ENCODE measurements around the gene ARL8A. TPM values are rescaled to one million over a fixed set of nuclear protein-coding genes. Genes with fewer than 3 reads are reported as not detected.

The ARL8A gene
- total and polyA plus RNA-seq, 2 of the 4 experiments (the other 2 are of a cell fraction) = 18.1 to 30.7 TPM

DNA sequence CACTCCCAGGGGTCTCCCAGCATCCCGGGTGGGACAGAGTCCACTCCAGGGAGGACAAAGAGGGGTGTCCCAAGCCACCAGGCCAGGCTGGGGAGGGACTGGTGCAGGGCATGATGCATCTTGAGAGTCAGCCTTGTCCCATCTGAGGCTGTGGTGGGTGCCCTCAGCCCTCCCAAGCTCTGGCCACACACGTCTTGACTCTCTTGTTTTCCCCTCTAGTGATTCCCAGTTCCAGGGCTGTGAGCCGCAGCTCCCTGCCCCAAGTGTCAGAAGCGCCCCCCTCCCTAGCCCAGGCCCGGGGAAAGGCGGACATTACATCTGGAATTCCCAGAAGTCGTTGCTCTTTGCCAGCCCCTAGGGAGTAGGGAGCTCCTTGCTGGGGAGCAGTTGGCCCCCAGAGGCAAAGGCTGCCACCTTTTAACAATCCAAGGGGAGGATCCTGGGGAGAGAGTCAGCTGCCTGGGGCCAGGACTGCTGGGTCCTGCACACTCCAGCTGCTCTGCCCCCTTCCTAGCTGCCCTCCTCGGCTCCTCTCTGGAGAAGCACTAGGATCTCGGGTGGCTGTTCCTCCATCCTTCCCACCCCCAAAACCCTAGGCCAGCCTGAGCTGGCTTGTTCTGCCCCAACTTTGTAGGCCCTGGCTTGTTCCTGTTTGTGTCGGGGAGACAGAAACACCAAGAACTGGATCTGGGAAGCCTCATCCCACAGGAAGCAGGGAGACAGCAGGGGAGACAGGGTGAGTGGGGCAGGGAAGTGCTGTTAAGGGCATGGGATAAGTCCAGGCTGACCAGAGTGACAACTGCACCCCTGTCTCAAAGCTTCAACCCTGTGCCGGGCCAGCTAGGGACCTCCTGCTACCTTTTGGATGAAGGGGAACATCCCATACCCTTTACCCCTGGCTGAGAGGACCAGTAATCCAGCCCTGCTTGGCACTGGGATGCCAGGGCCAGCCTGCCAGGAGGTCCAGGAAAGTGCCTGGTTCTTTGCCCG is 19.0 kb upstream of the ARL8A start:
- TF ChIP-seq, protein P1, sequence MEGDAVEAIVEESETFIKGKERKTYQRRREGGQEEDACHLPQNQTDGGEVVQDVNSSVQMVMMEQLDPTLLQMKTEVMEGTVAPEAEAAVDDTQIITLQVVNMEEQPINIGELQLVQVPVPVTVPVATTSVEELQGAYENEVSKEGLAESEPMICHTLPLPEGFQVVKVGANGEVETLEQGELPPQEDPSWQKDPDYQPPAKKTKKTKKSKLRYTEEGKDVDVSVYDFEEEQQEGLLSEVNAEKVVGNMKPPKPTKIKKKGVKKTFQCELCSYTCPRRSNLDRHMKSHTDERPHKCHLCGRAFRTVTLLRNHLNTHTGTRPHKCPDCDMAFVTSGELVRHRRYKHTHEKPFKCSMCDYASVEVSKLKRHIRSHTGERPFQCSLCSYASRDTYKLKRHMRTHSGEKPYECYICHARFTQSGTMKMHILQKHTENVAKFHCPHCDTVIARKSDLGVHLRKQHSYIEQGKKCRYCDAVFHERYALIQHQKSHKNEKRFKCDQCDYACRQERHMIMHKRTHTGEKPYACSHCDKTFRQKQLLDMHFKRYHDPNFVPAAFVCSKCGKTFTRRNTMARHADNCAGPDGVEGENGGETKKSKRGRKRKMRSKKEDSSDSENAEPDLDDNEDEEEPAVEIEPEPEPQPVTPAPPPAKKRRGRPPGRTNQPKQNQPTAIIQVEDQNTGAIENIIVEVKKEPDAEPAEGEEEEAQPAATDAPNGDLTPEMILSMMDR (conservative IDR thresholded peaks at IDR 0.05; ENCODE audit: low read depth, low read length) = no peak
- TF ChIP-seq MAZ (IDR thresholded peaks at IDR 0.05; ENCODE audit: borderline replicate concordance, low read depth, low read length) (no peak), BHLHE40 (IDR thresholded peaks at IDR 0.05; ENCODE audit: low read depth, low read length) (no peak)
- TF ChIP-seq, protein P2, sequence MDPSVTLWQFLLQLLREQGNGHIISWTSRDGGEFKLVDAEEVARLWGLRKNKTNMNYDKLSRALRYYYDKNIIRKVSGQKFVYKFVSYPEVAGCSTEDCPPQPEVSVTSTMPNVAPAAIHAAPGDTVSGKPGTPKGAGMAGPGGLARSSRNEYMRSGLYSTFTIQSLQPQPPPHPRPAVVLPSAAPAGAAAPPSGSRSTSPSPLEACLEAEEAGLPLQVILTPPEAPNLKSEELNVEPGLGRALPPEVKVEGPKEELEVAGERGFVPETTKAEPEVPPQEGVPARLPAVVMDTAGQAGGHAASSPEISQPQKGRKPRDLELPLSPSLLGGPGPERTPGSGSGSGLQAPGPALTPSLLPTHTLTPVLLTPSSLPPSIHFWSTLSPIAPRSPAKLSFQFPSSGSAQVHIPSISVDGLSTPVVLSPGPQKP (IDR thresholded peaks at IDR 0.05; ENCODE audit: borderline replicate concordance, low read depth, low read length) = no peak
- in situ Hi-C loops (cut with MboI; ENCODE audit: low sequenced_read_pairs) = no loop called here
- H3K4ac ChIP-seq (ENCODE audit: low read depth, low read length) = no peak overlapping the region
- no peak for DNase-seq
- H3K9me3 ChIP-seq (ENCODE audit: control insufficient read depth, insufficient read depth, low read length) = no peaks in the 10 kb centered on the region
- H2BK120ac ChIP-seq (ENCODE audit: low read depth, low read length) = no peak overlapping the region
- intact Hi-C loops (cut with micrococcal nuclease) = loop anchor here (10.0 kb wide), 1 partner anchor 889 kb away; no protein-coding TSS in a partner anchor
- H3K18ac ChIP-seq (ENCODE audit: low read depth, low read length) = no peak overlapping the region
- H2AK9ac ChIP-seq (replicated peaks; ENCODE audit: low read depth, low read length, poor library complexity) = peak overlapping the region; percentile 42
- H4K8ac ChIP-seq (ENCODE audit: low read depth in 2 of 2, low read length in 2 of 2) = no peak overlapping the region
- ChIA-PET POLR2A (ENCODE audit: unreplicated experiment) (no interaction called here), CTCF (interaction anchor here (0.6 to 1.0 kb wide), 2 partner anchors 9 to 466 kb away, joined by 3 to 5 read pairs; no protein-coding TSS in a partner anchor)
- no peak overlapping the region for H4K91ac ChIP-seq (ENCODE audit: insufficient read depth, low read depth, low read length)
- H4K20me1 ChIP-seq (ENCODE audit: insufficient read depth, low read length) = no peaks in the 10 kb centered on the region
- H3K27ac ChIP-seq (ENCODE audit: insufficient read depth, low read length) = no peak overlapping the region
- H3K23ac ChIP-seq (ENCODE audit: low read depth, low read length) = no peak overlapping the region
- no peak overlapping the region for H3K56ac ChIP-seq (ENCODE audit: extremely low read depth, insufficient read depth, low read length)
- H4K5ac ChIP-seq (ENCODE audit: low read depth, low read length) = no peak overlapping the region
- ATAC-seq (ENCODE audit: low read depth) = no peak
- no CpG with 5 or more reads among the region's 12 CpGs for WGBS, 2 experiments (ENCODE audit: extremely low coverage in 2 of 2, insufficient read length in 1 of 2)
- no peak overlapping the region for H3K4me2 ChIP-seq (ENCODE audit: low read depth, low read length)
- H3K79me1 ChIP-seq (ENCODE audit: low read depth in 1 of 2, low read length in 2 of 2) = no peaks in the 10 kb centered on the region
- no peak overlapping the region for H2AK5ac ChIP-seq (ENCODE audit: low read depth, low read length)
- dilution Hi-C loops (cut with HindIII; ENCODE audit: low sequenced_read_pairs, unreplicated experiment) = no loop called here
- no peak overlapping the region for H2AFZ ChIP-seq (replicated peaks; ENCODE audit: low read length, poor library complexity)
- H3K27me3 ChIP-seq (ENCODE audit: control insufficient read depth, insufficient read depth, low read length) = peaks cover 41% of the 10 kb centered on the region
- no peaks in the 10 kb centered on the region for H3K4me1 ChIP-seq (ENCODE audit: control insufficient read depth, insufficient read depth, low read length)
- no TSS peak for BruUV-seq (replicated peaks)
- no peaks in the 10 kb centered on the region for H3K9me1 ChIP-seq (ENCODE audit: insufficient read depth, low read length)
- H2BK20ac ChIP-seq (ENCODE audit: low read depth, low read length) = no peak overlapping the region
- no peaks in the 10 kb centered on the region for H3K36me3 ChIP-seq (ENCODE audit: control insufficient read depth, insufficient read depth, low read length)
- H3K14ac ChIP-seq (replicated peaks; ENCODE audit: low read depth, low read length) = no peak overlapping the region
- no peak overlapping the region for H3K9ac ChIP-seq (ENCODE audit: low read depth, low read length)
- H2BK5ac ChIP-seq (ENCODE audit: low read depth, low read length, poor library complexity, severe bottlenecking) = no peak overlapping the region
- H3K4me3 ChIP-seq (ENCODE audit: insufficient read depth, low read depth, low read length) = no peak overlapping the region
- no peak overlapping the region for H2BK15ac ChIP-seq (ENCODE audit: low read depth, low read length)

Data from IMR-90 (cell line).